HG03469 (cell line): ENCODE measurements around the gene NABP2.
"Not testable (repeated sequence)": the region's sequence is repeated elsewhere in the genome, so short reads cannot be mapped to it uniquely, and the experiment has no call there.

Experiments used
- ATAC-seq: cut with Tn5 transposase; IDR thresholded peaks from one replicate; pipeline ENCODE4 v1.9.1; 2021; ENCODE audit warnings: mild to moderate bottlenecking, moderate library complexity, moderate number of reproducible peaks; ENCODE audit not compliant: unreplicated experiment

NABP2 gene

DNA sequence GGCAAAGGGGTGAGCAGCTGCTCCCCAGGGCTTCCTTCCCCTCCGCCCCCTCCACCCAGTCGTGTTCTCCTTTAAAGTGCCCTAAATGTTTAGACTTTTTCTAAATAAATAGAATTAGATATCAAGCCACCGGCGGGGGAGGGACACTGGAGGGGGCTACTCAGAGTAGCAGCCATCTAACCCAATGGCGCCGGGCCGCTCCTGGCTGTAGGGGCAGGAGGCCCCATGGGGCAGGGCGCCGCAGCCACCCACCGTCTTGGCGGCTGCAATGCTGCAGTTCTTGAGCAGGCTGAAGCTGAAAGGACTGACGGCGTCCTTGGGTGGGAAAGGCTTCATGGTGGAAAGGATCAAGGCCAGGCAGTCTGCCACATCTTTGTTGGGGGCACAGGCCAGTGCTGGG, 18.8 kb downstream of the NABP2 start:
- no peak for ATAC-seq

DNA sequence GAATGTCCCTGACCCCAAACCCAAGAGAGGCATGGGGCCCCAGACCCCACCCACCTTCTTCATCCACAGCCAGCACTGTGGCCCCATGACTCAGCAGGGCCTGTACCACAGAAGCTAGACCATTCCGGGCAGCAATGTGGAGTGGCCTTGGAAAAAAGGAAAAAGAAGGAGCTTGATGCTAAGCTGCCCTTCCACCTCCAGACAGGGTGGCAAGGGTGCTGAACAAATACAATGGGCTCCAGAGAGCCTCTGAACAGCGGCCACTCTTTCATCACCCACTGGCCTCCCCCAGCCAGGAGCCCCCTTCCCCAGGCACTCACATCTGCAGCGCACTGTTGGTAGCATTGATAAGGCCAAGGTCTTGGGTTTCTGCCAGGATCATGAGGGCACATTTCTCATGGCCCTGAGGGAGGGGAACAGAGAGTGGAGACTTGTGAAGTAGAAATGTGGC, 19.6 kb downstream of the NABP2 start:
- ATAC-seq: no peak

DNA sequence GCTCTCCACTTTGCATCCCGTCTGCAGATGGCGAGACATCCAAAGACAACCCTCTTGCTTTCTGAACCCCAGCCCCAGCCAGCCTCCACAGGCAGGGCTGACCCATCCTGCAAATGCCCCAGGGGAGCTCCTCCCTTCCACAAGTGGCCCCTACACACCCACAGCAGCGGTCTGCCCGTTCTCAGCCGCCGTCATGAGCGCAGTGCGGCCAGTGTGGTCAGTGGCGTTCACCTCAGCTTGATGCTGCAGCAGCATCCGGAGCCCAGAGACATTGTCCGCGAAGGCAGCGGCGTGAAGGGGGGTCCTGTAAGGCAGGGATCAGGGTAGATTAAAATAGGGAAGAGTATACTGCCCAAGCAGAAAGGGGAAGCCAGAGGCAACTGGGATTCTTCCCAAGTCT, 20.4 kb downstream of the NABP2 start:
- ATAC-seq: no peak

DNA sequence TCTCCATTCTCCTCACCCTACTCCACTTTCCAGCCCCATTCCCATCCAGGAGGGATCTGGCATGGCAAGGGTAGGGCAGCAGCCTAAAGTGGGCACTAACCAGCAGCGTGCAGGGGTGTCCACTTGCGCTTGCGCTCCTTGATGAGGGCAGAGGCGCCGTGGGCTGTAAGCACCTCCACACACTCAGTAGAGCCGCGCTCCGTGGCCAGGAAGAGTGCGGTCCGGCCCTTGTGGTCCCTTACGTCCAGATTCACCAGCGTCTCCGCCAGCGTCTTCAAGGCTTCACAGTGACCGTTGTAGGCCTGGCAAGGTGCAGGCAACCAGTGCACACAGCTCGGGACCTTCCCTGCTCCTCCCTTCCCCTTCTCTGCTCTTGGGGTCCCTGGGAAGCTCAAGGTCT, 23.8 kb downstream of the NABP2 start:
- ATAC-seq: no peak

DNA sequence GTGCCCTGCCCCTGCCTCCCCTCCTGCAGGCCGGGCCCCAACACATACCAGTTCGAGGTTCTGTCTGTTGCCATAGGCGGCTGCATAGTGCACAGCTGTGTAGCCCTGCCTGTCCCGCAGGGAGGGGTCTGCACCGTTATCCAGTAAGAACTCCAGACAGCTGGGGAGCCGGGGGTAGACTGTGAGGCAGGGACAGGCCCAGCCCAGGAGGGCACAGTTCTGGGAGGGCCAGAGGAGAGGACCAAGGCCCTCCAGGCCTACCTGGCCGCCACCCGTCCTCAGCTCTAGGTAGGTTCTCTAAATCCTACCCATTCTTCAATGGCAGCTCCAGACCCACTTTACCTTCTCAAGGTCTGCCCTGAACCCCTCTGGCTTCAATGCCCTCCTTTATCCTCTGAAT, 24.6 kb downstream of the NABP2 start:
- ATAC-seq: no peak

- ATAC-seq: no peak
Measured at GRCh38 chr12:56252649-56253048, 28.5 kb downstream of the NABP2 start.

- ATAC-seq: no peak
Measured at GRCh38 chr12:56253091-56253490, 28.9 kb downstream of the NABP2 start.

- ATAC-seq: no peak
Measured at GRCh38 chr12:56255671-56256070, 31.5 kb downstream of the NABP2 start.

- ATAC-seq: no peak
Measured at GRCh38 chr12:56256326-56256960, 32.3 kb downstream of the NABP2 start.

- ATAC-seq: no peak
Measured at GRCh38 chr12:56257071-56257470, 32.9 kb downstream of the NABP2 start.

DNA sequence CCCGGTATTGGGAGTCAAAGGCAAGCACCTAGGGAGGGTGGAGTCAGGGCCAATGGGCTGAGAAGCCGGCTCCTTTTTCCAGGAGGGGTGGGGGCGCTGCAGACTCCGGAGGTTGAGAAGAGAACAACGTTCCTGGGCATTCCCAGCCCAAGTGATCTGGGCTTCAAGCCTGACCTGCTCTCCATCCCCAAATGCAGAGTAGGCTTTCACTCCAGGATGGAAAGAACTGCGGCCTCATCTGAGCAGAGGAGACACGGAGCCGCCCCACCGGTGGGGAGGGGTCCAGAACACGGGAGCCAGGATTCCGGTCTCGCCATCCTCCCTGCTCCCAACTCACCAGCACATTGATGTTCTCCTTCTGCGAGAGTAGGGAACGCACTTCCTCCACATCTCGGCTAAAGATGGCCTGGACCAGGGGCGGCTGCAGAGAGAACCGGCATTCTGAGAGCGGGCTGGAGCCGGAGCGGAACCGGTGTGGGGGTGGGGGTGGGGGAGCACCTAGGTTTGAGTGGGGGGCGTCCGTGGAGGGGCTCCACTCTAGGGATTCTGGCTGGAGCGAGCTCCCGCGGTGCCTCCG, 33.4 kb downstream of the NABP2 start:
- no peak for ATAC-seq

DNA sequence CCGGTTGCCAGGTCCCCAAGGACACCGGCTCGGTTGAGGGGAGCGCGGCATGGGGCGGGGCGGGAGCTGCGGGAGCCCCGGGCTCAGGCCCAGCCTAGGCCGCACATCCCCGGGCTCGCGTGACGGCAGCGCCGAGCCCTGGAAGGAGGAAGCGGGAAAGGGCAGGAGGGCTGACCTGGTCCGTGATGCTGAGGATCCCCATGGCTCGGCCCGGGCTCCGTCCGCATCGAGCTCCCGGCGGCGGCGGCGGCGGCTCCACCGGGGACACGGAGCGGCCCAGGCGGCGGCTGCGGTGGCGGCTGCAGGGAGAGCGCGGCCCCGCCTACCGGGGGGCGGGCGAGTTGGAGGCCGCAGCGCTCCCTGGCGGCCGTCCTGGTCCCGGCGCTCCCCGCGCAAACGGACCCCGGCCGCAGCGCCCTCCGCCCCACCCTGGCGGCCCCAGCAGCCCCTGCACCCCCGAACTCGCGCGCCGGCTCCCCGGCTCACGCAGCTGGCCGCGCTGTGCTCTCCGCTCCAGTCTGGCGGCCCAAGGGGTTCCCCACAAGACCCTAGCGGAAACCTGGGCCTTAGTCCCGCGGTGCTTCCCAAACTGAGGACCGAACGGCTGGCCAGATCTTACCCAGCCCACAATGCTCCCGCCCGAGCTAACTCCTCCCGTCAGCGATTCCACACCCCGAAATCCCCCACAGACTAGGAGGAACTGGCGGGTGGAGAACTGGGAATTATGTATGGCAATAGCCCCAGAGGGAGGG, 34.1 kb downstream of the NABP2 start, which contains the start of gene ANKRD52:
Gene ANKRD52, minus strand, starts transcription at position 317 of the 752 bp plus-strand sequence. Its CDS starts 115 bp downstream, at position 202.
- peak; percentile 81 for ATAC-seq

GRCh38 chr12:56258820-56259183, 34.7 kb downstream of the NABP2 start:
- no peak for ATAC-seq

- ATAC-seq: no peak
Measured at GRCh38 chr12:56260380-56260779, 36.2 kb downstream of the NABP2 start.

- ATAC-seq: no peak
Measured at GRCh38 chr12:56260921-56261320, 36.8 kb downstream of the NABP2 start.

DNA sequence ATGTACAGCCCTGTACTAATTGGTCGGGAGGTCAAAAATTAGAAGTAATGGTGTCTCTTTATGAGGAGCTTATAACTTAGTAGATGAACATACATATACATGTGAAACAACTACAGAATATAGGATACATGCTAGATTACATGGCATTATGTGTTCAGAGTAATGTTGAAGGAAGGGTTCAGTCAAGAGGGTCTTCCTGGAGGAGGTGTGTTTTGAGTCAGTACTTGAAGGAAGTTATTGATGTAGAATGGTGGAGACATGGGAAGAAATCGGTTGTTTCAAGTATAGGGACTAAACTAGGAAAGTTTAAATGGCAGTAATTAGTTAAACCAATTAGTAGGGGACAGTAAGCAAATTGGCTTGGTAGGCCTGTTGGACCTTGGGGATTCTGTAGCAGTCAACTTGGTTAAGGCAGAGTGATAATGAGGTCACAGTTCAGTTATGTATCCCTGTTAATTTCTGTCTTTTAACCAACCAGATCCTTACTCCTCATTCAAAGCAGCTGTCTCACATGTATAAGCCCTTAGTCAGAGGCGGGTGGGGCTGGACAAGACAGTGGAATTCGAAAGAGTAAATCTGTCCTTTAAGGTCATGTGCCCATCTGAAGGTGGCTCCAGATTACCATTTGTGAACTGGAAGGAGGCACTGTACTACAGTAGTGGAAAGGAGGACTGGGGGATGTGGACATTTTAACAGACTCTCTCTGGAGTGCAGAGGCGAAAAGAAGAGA, 37.5 kb downstream of the NABP2 start:
- ATAC-seq: no peak

DNA sequence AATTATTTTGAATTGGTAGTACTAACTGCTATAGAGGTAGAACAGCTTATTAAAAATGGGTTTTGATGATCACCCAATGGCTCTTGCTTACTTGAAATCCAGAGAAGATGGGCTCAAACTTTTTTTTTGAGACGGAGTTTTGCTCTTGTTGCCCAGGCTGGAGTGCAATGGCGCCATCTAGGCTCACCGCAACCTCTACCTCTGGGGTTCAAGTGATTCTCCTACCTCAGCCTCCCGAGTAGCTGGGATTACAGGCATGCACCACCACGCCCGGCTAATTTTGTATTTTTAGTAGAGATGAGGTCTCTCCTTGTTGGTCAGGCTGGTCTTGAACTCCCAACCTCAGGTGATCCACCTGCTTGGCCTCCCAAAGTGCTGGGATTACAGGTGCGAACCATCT, 38.8 kb downstream of the NABP2 start:
- not testable (repeated sequence) for ATAC-seq

DNA sequence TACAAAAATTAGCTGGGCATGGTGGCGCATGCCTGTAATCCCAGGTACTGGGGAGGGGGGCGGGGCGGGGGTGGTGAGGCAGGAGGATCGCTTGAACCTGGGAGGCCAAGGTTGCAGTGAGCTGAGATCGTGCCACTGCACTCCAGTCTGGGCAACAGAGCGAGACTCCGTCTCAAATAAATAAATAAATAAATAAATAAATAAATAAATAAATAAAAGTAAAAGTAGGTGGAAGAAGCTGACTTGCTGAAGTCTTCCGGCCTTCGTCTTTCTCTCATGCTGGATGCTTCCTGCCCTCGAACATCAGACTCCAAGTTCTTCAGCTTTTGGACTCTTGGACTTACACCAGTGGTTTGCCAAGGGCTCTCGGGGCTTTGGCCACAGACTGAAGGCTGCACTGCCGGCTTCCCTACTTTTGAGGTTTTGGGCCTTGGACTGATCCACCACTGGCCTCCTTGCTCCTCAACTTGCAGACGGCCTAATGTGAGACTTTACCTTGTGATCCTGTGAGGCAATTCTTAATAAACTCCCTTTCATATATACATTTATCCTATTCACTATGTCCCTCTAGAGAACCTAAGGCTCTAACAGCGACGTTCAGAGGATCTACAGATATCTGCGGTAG, 42.0 kb downstream of the NABP2 start:
- not testable (repeated sequence) for ATAC-seq

DNA sequence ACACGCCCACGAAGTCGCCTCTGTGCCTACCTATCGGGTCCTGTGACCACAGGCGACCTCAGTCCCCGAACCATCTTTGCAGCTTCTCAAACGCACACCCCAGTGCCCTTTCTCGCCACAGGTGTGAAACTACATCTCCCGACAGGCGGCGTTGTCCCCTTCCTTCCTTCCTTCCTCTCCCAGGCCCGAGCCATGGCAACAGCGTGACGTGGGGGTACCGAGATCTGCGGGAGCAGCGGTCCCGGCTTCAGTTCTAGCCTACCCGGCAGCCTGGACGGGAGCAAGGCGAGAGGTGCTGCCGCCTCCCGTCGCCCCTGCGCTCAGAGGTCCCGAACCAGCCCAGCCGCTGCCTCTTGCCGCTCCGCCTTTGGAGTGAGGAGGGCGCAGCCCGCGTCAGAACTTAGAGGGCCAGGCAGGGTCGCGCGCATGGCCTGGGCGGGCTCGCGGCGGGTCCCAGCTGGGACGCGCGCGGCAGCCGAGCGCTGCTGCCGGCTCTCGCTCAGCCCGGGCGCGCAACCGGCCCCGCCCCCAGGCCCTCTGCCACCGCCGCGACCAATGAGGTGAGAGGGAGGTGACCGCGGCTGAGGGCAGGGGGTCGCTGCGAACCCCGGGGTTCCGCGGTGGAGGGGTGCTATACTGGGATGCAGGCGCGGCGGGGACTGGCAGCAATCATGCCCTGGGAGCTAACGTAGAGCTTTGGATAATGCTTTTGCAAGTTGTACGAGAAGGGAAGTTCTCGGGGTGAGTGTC, 42.7 kb downstream of the NABP2 start, which contains the start of gene COQ10A:
Gene COQ10A, plus strand, starts transcription at position 250 of the 750 bp plus-strand sequence. Its CDS starts 177 bp downstream, at position 427.
- peak; percentile 66 for ATAC-seq

DNA sequence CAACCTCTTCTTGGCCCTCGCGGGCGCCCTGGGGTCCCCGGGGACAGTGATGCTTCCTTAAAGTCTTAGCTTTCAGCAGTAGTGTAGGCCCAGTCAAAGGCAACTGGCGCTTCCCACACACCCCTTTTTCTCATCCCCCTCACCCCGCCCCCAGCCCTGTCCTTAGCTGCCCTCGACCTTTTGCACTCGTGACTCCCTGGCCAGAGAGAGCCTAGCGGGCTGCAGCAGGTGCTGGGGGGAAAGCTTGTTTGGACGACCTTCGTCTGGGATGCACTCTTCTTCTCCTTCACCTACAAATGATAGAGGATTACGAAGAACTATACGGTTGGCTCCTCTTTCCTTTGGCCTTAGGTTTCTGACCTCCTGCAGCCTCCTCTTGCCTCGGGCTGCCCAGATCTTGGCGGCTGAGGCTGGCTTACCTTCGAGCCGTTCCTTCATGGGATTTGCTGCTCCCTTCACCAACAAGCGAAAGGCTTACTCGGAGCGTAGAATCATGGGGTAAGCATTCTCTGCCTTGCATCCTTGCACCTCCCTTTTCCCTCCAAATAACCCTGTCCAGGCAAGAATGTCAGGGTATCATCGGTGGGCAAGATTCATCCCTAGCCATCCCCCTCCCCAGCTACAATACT, 43.4 kb downstream of the NABP2 start:
- ATAC-seq: no peak
